Left hindlimb (tissue), 1 donor: ENCODE measurements around the gene MRPL36.
A peak's percentile ranks its signal among the peaks of the same experiment; 100 is the strongest.
"Not testable (repeated sequence)": the region's sequence is repeated elsewhere in the genome, so short reads cannot be mapped to it uniquely, and the experiment has no call there.

Experiments
- DNase-seq: peaks from one replicate; pipeline ENCODE4 v3.0.0-alpha.2; 2018

The MRPL36 gene

GRCh38 chr5:1814183-1815020 is 14.8 kb upstream of the MRPL36 start:
- no peak for DNase-seq

- no peak for DNase-seq
Observed at GRCh38 chr5:1810581-1811101, 11.0 kb upstream of the MRPL36 start.

- no peak for DNase-seq
Observed at GRCh38 chr5:1809416-1810035, 9.9 kb upstream of the MRPL36 start.

GRCh38 chr5:1808439-1808838 is 8.8 kb upstream of the MRPL36 start:
- DNase-seq, result no peak

GRCh38 chr5:1807451-1808185 is 8.0 kb upstream of the MRPL36 start:
- no peak for DNase-seq

GRCh38 chr5:1806974-1807373 is 7.3 kb upstream of the MRPL36 start:
- no peak for DNase-seq

GRCh38 chr5:1806199-1806598 is 6.6 kb upstream of the MRPL36 start:
- no peak for DNase-seq

GRCh38 chr5:1805736-1806135 is 6.1 kb upstream of the MRPL36 start:
- DNase-seq, result no peak

GRCh38 chr5:1805326-1805725 is 5.7 kb upstream of the MRPL36 start:
- no peak for DNase-seq

- DNase-seq, result no peak
Observed at GRCh38 chr5:1804001-1804690, 4.5 kb upstream of the MRPL36 start.

GRCh38 chr5:1803192-1803591 is 3.6 kb upstream of the MRPL36 start:
- DNase-seq, result no peak

- DNase-seq, result no peak
Observed at GRCh38 chr5:1801967-1802295, 2.3 kb upstream of the MRPL36 start.

GRCh38 chr5:1801222-1801966 is 1.8 kb upstream of the MRPL36 start, which contains the start of gene NDUFS6:
Gene NDUFS6, plus strand, starts transcription at chr5:1801407. Its CDS starts 11 bp downstream, at chr5:1801418.
- peak; percentile 73 for DNase-seq

- no peak for DNase-seq
Observed at GRCh38 chr5:1800472-1801221, 1.0 kb upstream of the MRPL36 start.

- no peak for DNase-seq
Observed at GRCh38 chr5:1799110-1799601, 481 bp downstream of the MRPL36 start.

GRCh38 chr5:1798589-1798988 is 1.0 kb downstream of the MRPL36 start:
- DNase-seq, result not testable (repeated sequence)

- DNase-seq, result no peak
Observed at GRCh38 chr5:1797855-1798254, 1.8 kb downstream of the MRPL36 start.

GRCh38 chr5:1797103-1797800 is 2.4 kb downstream of the MRPL36 start:
- DNase-seq, result no peak

- DNase-seq, result no peak
Observed at GRCh38 chr5:1796371-1797102, 3.1 kb downstream of the MRPL36 start.

GRCh38 chr5:1795931-1796330 is 3.7 kb downstream of the MRPL36 start:
- DNase-seq, result no peak
